ENCODE data around the gene OCA2.

The OCA2 gene

DNA sequence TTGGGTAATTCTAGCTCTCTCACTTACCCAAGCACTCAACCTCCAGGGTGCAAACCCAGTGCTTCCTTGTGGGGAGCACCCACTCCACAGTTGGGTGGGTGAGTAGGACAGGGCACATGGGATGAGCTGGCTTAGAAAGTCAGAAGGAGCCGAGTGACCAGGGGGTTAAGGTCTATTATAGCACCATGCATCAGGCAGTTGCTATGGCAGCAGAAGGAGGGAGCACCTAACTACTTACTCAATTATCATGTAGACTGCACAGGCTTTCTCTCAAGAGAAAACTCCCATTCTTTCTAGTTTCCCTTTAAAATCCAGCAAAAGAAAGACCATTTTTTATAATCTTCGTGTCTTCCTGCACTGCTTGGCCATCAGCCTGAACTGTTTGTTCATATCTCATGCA lies 163.0 kb downstream of the OCA2 start:
- Histone ChIP-seq H3K27ac (ENCODE audit: low read depth, low read length, poor library complexity, severe bottlenecking) (no peak overlapping the region), H3K36me3 (ENCODE audit: insufficient read depth, low read length) (no peaks in the 10 kb centered on the region), H3K4me1 (ENCODE audit: insufficient read depth, low read length, severe bottlenecking) (no peaks in the 10 kb centered on the region), H3K9ac (ENCODE audit: low read length) (no peak overlapping the region), H3F3A (ENCODE audit: insufficient read depth, low read length) (no peaks in the 10 kb centered on the region), H3K4me2 (ENCODE audit: low read length) (no peak overlapping the region), H3K9me2 (ENCODE audit: low read depth, low read length) (no peaks in the 10 kb centered on the region), H2AFZ (ENCODE audit: low read length) (no peak overlapping the region), H3K4me3 (ENCODE audit: low read depth, low read length, poor library complexity, severe bottlenecking) (no peak overlapping the region), H3K79me2 (ENCODE audit: insufficient read depth, low read length) (no peaks in the 10 kb centered on the region), H4K20me1 (ENCODE audit: insufficient read depth, low read length) (no peaks in the 10 kb centered on the region), H3K9me3 (ENCODE audit: low read length) (no peaks in the 10 kb centered on the region), H3K27me3 (ENCODE audit: insufficient read depth, low read length) (no peaks in the 10 kb centered on the region)
- no peak for TF ChIP-seq EZH2 (IDR thresholded peaks at IDR 0.05; ENCODE audit: borderline replicate concordance, low read length)

DNA sequence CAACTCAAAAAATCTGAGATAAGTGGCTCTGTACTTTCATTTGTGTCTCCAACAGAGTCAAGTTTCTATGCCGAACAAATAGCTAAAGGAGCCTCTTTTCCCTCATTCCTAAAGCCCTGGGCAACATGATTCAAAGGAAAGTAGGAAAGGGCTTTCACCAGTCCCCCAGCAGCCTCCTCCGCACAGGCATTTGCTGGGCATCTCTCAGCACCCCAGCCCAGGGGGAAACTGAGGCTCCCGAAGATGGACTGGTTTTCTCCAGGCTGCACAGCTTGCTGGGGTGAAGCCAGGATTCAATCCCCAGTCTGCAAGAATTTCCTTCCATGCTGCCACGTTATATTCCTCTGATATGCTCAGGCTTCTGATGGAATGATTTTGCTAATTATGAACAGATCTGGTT lies 163.8 kb downstream of the OCA2 start:
- Histone ChIP-seq H3K9ac (ENCODE audit: low read length) (no peak overlapping the region), H3K4me1 (ENCODE audit: insufficient read depth, low read length, severe bottlenecking) (no peaks in the 10 kb centered on the region), H3K27ac (ENCODE audit: low read depth, low read length, poor library complexity, severe bottlenecking) (no peak overlapping the region), H3K9me2 (ENCODE audit: low read depth, low read length) (no peaks in the 10 kb centered on the region), H3K79me2 (ENCODE audit: insufficient read depth, low read length) (no peaks in the 10 kb centered on the region), H2AFZ (ENCODE audit: low read length) (no peak overlapping the region), H3K4me3 (ENCODE audit: low read depth, low read length, poor library complexity, severe bottlenecking) (no peak overlapping the region), H3K9me3 (ENCODE audit: low read length) (no peaks in the 10 kb centered on the region), H3F3A (ENCODE audit: insufficient read depth, low read length) (no peaks in the 10 kb centered on the region), H3K36me3 (ENCODE audit: insufficient read depth, low read length) (no peaks in the 10 kb centered on the region), H3K27me3 (ENCODE audit: insufficient read depth, low read length) (no peaks in the 10 kb centered on the region), H3K4me2 (ENCODE audit: low read length) (no peak overlapping the region), H4K20me1 (ENCODE audit: insufficient read depth, low read length) (no peaks in the 10 kb centered on the region)
- no peak for TF ChIP-seq EZH2 (IDR thresholded peaks at IDR 0.05; ENCODE audit: borderline replicate concordance, low read length)
- TF ChIP-seq, protein P1, sequence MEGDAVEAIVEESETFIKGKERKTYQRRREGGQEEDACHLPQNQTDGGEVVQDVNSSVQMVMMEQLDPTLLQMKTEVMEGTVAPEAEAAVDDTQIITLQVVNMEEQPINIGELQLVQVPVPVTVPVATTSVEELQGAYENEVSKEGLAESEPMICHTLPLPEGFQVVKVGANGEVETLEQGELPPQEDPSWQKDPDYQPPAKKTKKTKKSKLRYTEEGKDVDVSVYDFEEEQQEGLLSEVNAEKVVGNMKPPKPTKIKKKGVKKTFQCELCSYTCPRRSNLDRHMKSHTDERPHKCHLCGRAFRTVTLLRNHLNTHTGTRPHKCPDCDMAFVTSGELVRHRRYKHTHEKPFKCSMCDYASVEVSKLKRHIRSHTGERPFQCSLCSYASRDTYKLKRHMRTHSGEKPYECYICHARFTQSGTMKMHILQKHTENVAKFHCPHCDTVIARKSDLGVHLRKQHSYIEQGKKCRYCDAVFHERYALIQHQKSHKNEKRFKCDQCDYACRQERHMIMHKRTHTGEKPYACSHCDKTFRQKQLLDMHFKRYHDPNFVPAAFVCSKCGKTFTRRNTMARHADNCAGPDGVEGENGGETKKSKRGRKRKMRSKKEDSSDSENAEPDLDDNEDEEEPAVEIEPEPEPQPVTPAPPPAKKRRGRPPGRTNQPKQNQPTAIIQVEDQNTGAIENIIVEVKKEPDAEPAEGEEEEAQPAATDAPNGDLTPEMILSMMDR (IDR thresholded peaks at IDR 0.05; ENCODE audit: low read length) = no peak

DNA sequence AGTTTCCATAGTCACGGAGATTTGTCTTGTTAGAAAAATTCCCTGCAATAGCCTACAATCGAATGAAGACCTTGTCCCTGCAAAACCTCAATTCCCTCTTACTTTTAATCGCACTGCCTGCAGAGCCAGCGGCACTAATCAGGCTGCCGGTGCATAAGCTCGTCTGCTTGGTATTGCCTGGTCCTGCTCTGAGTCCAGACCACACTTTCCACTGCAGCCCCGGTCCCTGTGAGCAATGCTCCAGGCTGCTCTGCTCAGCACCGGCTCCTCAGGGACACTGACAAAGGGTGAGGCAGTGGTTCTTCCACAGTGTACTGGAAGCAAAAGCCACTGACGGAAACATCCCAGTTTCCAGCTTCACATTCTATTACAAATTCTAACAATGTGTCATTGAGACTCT lies 164.3 kb downstream of the OCA2 start:
- TF ChIP-seq, protein P1 (IDR thresholded peaks at IDR 0.05; ENCODE audit: low read length) = no peak
- no peak for TF ChIP-seq EZH2 (IDR thresholded peaks at IDR 0.05; ENCODE audit: borderline replicate concordance, low read length)
- no peaks in the 10 kb centered on the region for H3K79me2 ChIP-seq (ENCODE audit: insufficient read depth, low read length)
- H4K20me1 ChIP-seq (ENCODE audit: insufficient read depth, low read length) = no peaks in the 10 kb centered on the region
- H3K9ac ChIP-seq (ENCODE audit: low read length) = no peak overlapping the region
- no peak overlapping the region for H2AFZ ChIP-seq (ENCODE audit: low read length)
- no peaks in the 10 kb centered on the region for H3K9me3 ChIP-seq (ENCODE audit: low read length)
- H3F3A ChIP-seq (ENCODE audit: insufficient read depth, low read length) = no peaks in the 10 kb centered on the region
- no peak overlapping the region for H3K4me3 ChIP-seq (ENCODE audit: low read depth, low read length, poor library complexity, severe bottlenecking)
- H3K4me1 ChIP-seq (ENCODE audit: insufficient read depth, low read length, severe bottlenecking) = no peaks in the 10 kb centered on the region
- no peaks in the 10 kb centered on the region for H3K27me3 ChIP-seq (ENCODE audit: insufficient read depth, low read length)
- no peak overlapping the region for H3K4me2 ChIP-seq (ENCODE audit: low read length)
- no peak overlapping the region for H3K27ac ChIP-seq (ENCODE audit: low read depth, low read length, poor library complexity, severe bottlenecking)
- H3K36me3 ChIP-seq (ENCODE audit: insufficient read depth, low read length) = no peaks in the 10 kb centered on the region
- H3K9me2 ChIP-seq (ENCODE audit: low read depth, low read length) = no peaks in the 10 kb centered on the region

DNA sequence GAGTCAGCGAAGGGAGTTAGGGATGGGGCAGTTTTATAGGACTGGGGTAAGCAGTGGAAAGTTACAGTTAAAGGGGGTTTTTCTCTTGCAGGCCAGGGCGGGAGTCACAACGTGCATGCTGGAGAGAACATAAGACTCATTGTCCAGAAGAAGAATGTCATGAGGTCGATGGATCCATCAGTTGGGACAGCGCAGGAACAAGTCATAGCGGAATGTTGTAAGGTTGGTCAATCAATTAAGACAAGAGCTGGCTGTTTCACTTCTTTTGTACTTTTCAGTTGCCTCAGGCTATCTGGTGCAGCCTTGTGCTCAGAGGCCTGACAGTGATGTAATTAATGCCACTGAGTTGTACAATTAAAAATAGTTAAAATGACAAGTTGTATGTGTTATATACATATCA lies 165.6 kb downstream of the OCA2 start:
- H2AFZ ChIP-seq (ENCODE audit: low read length) = no peak overlapping the region
- no peak overlapping the region for H3K27ac ChIP-seq (ENCODE audit: low read depth, low read length, poor library complexity, severe bottlenecking)
- no peaks in the 10 kb centered on the region for H3K36me3 ChIP-seq (ENCODE audit: insufficient read depth, low read length)
- H3K9ac ChIP-seq (ENCODE audit: low read length) = no peak overlapping the region
- no peaks in the 10 kb centered on the region for H3F3A ChIP-seq (ENCODE audit: insufficient read depth, low read length)
- no peaks in the 10 kb centered on the region for H3K27me3 ChIP-seq (ENCODE audit: insufficient read depth, low read length)
- H3K4me3 ChIP-seq (ENCODE audit: low read depth, low read length, poor library complexity, severe bottlenecking) = no peak overlapping the region
- H3K4me1 ChIP-seq (ENCODE audit: insufficient read depth, low read length, severe bottlenecking) = no peaks in the 10 kb centered on the region
- H3K79me2 ChIP-seq (ENCODE audit: insufficient read depth, low read length) = no peaks in the 10 kb centered on the region
- H4K20me1 ChIP-seq (ENCODE audit: insufficient read depth, low read length) = no peaks in the 10 kb centered on the region
- H3K4me2 ChIP-seq (ENCODE audit: low read length) = no peak overlapping the region
- no peaks in the 10 kb centered on the region for H3K9me3 ChIP-seq (ENCODE audit: low read length)
- TF ChIP-seq, protein P1 (IDR thresholded peaks at IDR 0.05; ENCODE audit: low read length) = no peak
- no peak for TF ChIP-seq EZH2 (IDR thresholded peaks at IDR 0.05; ENCODE audit: borderline replicate concordance, low read length)
- no peaks in the 10 kb centered on the region for H3K9me2 ChIP-seq (ENCODE audit: low read depth, low read length)
